CD4-positive, alpha-beta T cell treated with Interleukin-15 for 1 hour (primary cell): ENCODE results near the gene ZNF554.

Experiments
- DNase-seq: peaks from one replicate; pipeline ENCODE4 v3.0.0-alpha.2; 2020

The ZNF554 gene

DNA sequence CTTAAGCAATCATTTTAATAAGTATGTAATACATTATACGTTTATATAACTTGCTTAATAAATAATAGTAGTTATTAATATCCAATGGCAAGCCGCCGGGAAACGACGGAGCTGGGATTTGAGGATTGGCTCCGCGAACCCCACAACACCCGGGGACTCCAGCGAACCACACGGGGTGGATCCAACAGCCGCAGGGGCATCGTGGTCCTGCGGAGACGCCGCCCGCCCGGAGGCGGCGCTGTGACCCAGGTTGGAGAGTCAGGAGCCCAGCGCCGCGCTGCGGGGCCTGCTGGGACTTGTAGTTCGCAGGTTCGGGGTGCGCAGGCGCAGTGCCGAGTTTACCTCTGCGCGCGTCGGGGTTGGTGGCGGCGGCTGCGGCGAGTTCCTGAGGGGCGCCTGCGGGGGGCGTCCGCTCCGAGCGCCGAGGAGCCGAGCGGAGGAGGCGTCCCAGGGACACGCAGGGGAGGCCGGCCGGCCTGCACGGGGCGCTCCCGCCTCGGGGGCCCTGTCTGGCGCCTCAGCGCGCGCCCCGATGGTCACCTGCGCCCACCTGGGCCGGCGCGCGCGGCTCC is at the start of gene ZNF554:
ZNF554 (plus strand) TSS at position 329 of the 572 bp plus-strand sequence; CDS start at position 533, 204 bp downstream.
- peak; percentile 97 for DNase-seq

DNA sequence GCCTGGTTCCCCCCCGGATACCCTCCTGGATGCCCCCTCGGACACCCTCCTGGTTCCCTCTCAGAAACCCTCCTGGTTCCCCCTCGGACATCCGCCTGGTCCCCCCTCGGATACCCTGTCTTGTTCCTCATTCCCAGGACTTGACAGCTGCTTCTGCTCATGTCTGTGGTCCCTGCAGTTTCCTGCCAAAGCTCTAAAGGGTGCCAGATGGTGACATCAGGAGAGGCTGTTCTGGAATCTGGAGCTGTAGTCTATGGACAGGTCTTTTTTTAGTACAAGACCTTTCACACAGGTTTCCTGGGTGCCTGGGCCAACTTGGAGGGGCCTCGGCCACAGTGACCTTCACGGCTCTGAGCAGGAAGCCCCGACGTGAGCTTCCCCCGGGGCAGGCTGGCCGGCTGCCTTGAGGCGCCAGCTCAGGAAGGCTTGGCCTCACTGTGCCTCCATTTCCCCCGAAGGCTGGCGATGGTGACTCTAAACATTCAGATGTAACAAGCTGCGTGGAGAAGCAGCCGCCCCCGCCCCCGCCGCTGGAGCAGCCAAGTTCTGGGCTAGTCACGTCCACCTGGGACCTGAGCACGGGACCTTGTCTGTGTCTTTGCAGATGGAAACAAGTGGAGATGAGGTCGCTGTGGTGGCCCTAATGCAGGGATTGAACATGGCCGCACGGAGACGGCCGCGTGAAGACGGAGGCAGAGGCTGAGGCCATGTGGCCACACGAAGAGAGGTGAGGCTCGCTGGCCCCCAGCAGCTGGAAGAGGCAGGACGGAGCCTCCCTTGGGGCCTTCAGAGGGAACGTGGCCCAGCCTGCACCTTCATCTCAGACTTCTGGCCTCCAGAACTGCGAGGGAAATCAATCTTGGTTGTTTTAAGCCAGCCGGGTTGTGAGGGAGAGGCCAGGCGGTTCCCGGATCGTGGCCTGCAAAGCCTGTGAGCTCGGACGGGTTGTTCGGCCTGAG is 49.3 kb upstream of the ZNF554 start:
- no peak for DNase-seq

GRCh38 chr19:2771786-2772674 is 47.6 kb upstream of the ZNF554 start:
- no peak for DNase-seq

- no peak for DNase-seq
These were observed 45.5 kb upstream of the ZNF554 start for GRCh38 chr19:2774083-2774679.

DNA sequence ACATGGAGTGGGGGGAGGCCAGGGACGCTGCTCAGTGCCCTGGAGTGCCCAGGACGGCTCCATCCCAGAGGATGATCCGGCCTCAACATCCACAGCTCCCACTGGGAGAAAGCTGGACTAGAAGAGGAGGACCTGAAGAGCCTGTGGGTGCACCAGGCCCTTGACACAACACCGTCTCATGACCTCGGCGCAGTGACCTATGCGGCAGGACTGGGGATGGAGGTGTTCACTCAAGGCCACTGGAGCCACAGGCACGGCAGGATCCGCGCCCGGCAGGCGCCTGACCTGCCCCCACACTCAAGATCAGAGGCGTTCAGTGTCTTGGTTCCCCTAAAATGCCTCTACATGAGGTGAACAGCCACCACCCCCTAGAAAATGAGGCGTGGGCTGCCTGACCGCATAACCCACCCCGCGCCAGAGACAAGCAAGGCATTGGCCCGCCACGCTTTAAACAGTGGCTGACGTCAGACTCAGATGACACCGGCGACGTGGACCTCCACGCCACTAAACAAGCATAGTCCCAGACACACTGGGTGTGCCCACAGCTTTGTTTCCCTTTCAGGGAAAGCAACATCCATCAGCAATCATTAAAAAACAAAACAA is 44.6 kb upstream of the ZNF554 start:
- peak; percentile 27 for DNase-seq

DNA sequence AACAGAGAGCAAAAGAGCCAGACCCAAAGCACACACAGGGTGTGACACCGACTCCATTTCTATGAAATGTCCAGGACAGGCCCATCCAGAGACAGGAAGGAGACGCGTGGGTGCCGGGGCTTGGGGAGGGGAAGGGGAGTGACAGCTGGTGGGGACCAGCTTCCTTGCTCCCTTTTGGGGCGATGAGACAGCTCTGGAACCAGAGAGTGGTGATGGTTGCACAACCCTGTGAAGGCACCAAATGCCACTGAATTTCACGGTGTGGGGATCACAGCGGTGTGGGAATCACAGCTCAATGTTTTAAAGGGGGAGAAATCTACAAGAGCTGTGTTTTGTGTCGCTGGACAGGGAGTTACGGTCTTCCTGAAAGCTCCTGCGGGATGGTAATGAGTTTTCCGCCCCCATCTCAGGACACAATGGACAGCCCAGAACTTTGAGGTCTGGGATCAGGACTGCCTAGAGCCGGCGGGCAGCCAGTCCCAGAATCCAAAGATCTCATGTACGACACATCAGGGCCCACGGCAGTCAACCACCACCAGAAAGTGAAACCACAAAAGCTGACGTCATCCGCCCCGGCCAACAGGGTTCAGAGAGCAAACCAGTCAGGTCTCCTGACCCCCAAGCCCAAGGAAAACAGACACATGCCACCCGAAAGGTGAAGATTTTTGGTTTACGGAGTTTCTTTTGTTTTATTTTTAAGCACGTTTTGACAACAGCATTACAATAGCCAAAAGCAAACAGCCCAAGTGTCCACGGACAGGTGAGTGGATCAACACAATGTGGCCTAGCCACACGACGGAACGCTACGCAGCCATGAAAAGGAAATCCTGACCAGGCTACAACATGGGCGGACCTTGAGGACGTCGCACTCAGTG is 43.9 kb upstream of the ZNF554 start:
- peak; percentile 71 for DNase-seq

DNA sequence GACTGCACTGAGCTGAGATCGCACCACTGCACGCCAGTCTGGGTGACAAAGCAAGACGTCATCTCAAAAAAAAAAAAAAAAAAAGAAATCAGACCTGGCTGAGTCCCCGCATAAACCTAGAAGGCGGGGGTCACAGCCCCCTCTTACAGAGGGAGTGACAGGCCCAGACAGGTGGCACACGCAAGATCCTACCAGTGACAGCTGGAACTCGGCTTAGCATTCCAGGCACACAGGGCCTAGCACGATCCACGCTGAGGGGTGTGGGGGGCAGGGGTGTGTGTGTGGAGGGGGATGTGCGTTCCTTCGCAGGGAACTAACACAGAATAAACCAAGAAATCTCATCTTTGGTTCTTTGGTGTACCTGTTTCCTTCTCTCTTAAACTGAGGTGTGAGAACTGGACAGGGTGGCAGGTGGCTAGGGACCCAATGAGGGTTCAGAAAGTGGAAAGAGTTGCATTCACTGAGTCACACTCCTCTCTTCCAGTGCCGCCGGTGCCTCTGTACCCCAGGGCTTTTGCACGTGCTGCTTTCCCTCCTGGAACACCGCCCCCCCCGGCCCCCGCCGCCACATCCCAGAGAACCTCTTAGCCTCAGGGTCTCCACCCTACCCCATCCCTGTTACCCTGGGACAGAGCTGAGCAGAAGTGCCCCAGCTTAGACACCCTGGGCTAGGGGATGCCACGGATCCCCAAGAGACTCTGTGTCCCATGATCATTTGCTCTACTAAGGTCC is 41.5 kb upstream of the ZNF554 start:
- no peak for DNase-seq

GRCh38 chr19:2779121-2779740 is 40.4 kb upstream of the ZNF554 start:
- no peak for DNase-seq

- DNase-seq = no peak
These were observed 39.4 kb upstream of the ZNF554 start for GRCh38 chr19:2780284-2780683.

GRCh38 chr19:2782329-2782935 is 37.2 kb upstream of the ZNF554 start:
- DNase-seq = no peak

- DNase-seq = peak; percentile 98
These were observed 36.5 kb upstream of the ZNF554 start, which contains the start of gene SGTA for GRCh38 chr19:2782936-2783780. TSS of gene SGTA (minus strand) at chr19:2783273. CDS start at chr19:2769068, 14,205 bp downstream.

DNA sequence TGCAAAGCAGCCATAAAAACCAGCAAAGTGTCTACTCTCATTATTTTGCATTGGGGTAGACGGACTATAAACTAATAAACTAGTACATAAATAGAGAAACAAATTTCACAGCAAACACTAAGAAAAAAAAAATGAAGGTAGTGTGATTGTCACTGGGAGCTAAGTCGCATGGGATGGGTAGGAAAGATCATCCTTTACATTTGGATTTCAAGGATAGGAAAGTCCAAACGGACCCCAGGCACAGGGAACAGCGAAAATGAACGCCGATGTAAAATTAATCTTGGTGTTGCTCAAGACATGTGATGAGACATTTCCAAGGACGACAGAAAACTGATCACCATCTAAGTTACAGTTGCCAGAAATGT is 35.9 kb upstream of the ZNF554 start:
- DNase-seq = no peak

DNA sequence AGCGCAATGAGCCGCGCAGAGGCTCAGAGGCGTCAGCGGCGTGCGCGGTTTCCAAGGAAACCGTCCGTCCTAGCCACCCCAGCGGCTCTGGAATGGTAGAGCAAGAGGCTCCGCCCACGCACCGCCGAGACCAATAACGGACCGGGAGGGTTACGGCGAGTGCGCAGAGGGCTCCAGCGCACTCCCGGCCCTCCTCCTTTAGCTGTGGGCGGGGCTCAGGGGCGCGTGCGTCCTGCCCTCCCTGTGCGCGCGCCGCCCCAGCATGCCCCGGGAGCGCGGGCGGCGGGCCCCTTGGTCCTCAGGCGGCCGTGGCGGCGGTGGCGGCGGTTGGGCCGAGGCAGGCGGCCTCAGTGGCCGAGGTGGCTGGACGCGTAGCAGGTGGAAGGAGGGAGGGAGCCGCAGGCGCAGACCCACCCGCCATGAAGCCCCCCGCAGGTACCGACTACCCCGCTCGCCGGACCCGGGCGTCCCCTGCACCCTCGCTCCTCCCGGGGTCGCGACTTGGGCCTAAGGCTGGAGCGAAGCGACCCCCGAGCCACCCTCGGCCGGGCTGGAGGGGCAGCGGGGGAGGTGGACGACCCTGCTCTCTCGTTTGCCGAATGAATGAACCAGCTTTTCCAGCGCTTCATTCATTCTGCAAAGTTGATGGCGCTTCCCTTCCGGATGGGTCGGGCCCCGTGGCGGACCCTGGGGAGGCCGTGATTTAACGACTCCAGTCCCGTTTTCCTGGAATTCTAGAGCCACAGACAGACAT is 34.2 kb upstream of the ZNF554 start, which contains the start of gene THOP1:
THOP1 (plus strand) TSS at position 260 of the 754 bp plus-strand sequence; CDS start at position 420, 160 bp downstream.
- DNase-seq = peak; percentile 99

DNA sequence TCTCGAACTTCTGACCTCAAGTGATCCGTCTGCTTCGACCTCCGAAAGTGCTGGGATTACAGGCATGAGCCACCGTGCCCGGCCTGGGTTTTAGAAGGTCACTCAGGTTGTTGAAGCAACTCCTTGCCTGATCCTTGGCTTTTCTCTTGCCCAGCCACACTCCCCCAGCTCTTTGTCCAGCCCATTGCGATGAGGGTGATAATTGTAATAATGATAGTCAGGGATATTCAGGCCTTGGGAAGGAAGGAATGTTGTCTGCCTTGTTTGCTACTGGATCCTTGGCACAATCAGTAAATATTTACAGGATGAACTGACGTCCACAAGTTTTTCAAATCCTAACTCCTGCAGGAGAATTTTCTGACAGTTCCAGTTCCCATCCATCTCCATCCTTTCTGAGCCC is 32.6 kb upstream of the ZNF554 start:
- DNase-seq = no peak

DNA sequence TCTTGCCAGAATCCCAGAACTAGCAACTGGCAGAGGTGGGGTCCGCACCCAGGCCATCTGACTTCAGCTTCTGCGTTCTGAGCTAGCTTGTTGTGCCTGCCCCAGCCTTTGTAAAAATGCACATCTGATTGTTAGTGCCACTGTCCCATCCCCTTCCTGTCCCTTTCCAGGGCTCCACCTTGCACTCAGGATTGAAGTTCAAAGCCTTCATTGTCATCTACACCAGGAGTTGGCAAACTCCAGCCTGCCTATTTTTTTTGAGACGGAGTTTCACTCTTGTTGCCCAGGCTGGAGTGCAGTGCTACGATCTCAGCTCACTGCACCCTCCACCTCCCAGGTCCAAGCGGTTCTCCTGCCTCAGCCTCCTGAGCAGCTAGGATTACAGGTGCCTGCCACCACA is 31.4 kb upstream of the ZNF554 start:
- DNase-seq = no peak

DNA sequence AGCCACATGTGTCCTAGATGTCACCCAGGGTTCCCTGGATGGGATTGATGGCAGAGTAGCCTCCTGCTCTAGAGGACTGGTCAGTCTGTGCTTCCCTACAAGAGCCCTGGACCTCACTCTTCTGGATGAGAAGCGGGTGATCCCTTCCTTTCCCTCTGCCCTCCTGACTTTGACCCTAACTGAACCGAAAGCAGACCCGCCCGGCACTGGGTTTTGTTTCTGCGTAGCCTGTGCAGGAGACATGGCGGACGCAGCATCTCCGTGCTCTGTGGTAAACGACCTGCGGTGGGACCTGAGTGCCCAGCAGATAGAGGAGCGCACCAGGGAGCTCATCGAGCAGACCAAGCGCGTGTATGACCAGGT is 29.5 kb upstream of the ZNF554 start:
- no peak for DNase-seq

- DNase-seq = no peak
These were observed 29.0 kb upstream of the ZNF554 start for GRCh38 chr19:2790557-2791271.
